ENCODE data around the gene CAB39.

DNA sequence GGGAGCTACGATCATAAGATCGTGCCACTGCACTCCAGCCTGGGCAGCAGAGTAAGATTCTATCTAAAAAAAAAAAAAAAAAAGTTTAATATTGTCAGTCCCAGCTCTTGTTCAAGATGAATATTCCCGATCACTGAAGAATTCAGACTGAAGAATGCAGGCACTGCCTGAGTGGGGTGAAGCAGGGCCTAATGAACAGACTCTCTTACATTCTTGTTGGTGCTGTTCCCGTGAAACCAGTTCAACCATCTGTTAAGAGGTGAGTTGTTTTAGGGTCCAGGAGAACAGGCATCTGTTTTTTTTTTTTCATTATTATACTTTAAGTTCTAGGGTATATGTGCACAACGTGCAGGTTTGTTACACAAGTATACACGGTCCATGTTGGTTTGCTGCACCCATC, 17.1 kb upstream of the CAB39 start:
- TF ChIP-seq POLR2A (IDR thresholded peaks at IDR 0.05; ENCODE audit: low read length) (no peak), GATA1 (IDR thresholded peaks at IDR 0.05; ENCODE audit: low read depth, low read length) (no peak)
